ENCODE data around the gene BRSK2.

- TF ChIP-seq CTCF (conservative IDR thresholded peaks at IDR 0.05; ENCODE audit: low read depth, low read length): no peak
- TF ChIP-seq CEBPB (IDR thresholded peaks at IDR 0.05; ENCODE audit: low read depth, low read length): no peak
- no peak for TF ChIP-seq POLR2A (IDR thresholded peaks at IDR 0.05; ENCODE audit: low read depth, low read length)
- TF ChIP-seq MAFK (IDR thresholded peaks at IDR 0.05; ENCODE audit: low read depth, low read length): no peak
- TF ChIP-seq RAD21 (IDR thresholded peaks at IDR 0.05; ENCODE audit: low read length): no peak
- TF ChIP-seq CHD1 (IDR thresholded peaks at IDR 0.05; ENCODE audit: low read depth, low read length): no peak
- TF ChIP-seq USF2 (IDR thresholded peaks at IDR 0.05; ENCODE audit: low read depth, low read length): no peak
- no peak for TF ChIP-seq MAZ (IDR thresholded peaks at IDR 0.05; ENCODE audit: borderline replicate concordance, low read depth, low read length)
- no peak for TF ChIP-seq RCOR1 (IDR thresholded peaks at IDR 0.05; ENCODE audit: insufficient replicate concordance, low read length)
- TF ChIP-seq RFX5 (IDR thresholded peaks at IDR 0.05; ENCODE audit: low read depth, low read length): no peak
- TF ChIP-seq MXI1 (IDR thresholded peaks at IDR 0.05; ENCODE audit: borderline replicate concordance, low read depth, low read length): no peak
- peak; percentile 39; the same call in 1 of the 2 replicates for TF ChIP-seq BHLHE40 (IDR thresholded peaks at IDR 0.05; ENCODE audit: low read depth, low read length)
- no peak for TF ChIP-seq SMC3 (IDR thresholded peaks at IDR 0.05; ENCODE audit: low read depth, low read length)
- TF ChIP-seq FOS (IDR thresholded peaks at IDR 0.05; ENCODE audit: low read depth, low read length): no peak
Measured at GRCh38 chr11:1373536-1374214, 16.1 kb upstream of the BRSK2 start.

Data from IMR-90 (cell line).